Spinal cord (tissue), 10 donors: ENCODE results near the gene EEF1E1. TPM values are rescaled to one million over a fixed set of nuclear protein-coding genes. Genes with fewer than 3 reads are reported as not detected.
A peak's percentile ranks its signal among the peaks of the same experiment; 100 is the strongest.

Source experiments
- DNase-seq, 6 donors: peaks; one replicate each; pipeline versions ENCODE4 v3.0.0 to v3.0.0-alpha.2; 2013 to 2015; ENCODE audit warnings: low spot score in 6 of 6, low read depth in 4 of 6
- H3K27ac ChIP-seq: one replicate; pipeline ENCODE4 v1.5.1; 2013; ENCODE audit warnings: low read depth, low read length, control low read depth
- H3K27me3 ChIP-seq: one replicate; pipeline ENCODE4 v1.6.1; 2013; ENCODE audit warnings: low read length; ENCODE audit not compliant: control insufficient read depth, insufficient read depth
- H3K36me3 ChIP-seq: one replicate; pipeline ENCODE4 v1.6.1; 2013; ENCODE audit warnings: low read length; ENCODE audit not compliant: control insufficient read depth, insufficient read depth
- H3K4me1 ChIP-seq: one replicate; pipeline ENCODE4 v1.6.1; 2013; ENCODE audit warnings: low read length; ENCODE audit not compliant: control insufficient read depth, insufficient read depth
- H3K4me3 ChIP-seq: one replicate; pipeline ENCODE4 v1.5.1; 2013; ENCODE audit warnings: low read depth, low read length, control low read depth
- H3K9me3 ChIP-seq: one replicate; pipeline ENCODE4 v1.6.1; 2013; ENCODE audit warnings: low read length; ENCODE audit not compliant: control insufficient read depth, insufficient read depth
- WGBS: methylation state at CpG from one replicate; pipeline ENCODE4 v1.1.5; 2013; ENCODE audit warnings: missing lambda C conversion rate; ENCODE audit not compliant: insufficient coverage; 5-methylcytosine and 5-hydroxymethylcytosine counted together
- polyA plus RNA-seq, 2 donors: library from polyadenylated mRNA; unstranded; fragments of 120-200 nt; gene quantifications; one replicate each; pipeline ENCODE4 v1.2.1, GENCODE V29; 2013; ENCODE audit not compliant: insufficient read length in 2 of 2
- total RNA-seq, 2 donors: library from RNA; depleted of rRNA in 1 of 2; stranded (reverse); fragments of 120-200 nt in 1 of 2; fragments of >200 nt in 1 of 2; gene quantifications; one replicate each; pipeline versions ENCODE4 v1.2.3 to v1.2.4, GENCODE V29; 2013 to 2014
- donor health status: healthy.

Gene EEF1E1
- total and polyA plus RNA-seq, 4 donors, result 38.2 to 66.7 (median 54.2) TPM

- Histone ChIP-seq H3K4me1 (no peaks in the 10 kb centered on the region), H3K4me3 (no peak overlapping the region), H3K27me3 (no peaks in the 10 kb centered on the region), H3K9me3 (no peaks in the 10 kb centered on the region), H3K36me3 (no peaks in the 10 kb centered on the region), H3K27ac (no peak overlapping the region)
- DNase-seq, result peak in 1 of 6 donors; percentile 26
- WGBS, result 78% methylated on average over 4 of the region's 5 CpGs
These were observed 20.9 kb upstream of the EEF1E1 start for GRCh38 chr6:8123236-8123635.

- H3K4me1 ChIP-seq, result no peaks in the 10 kb centered on the region
- no peak overlapping the region for H3K4me3 ChIP-seq
- H3K36me3 ChIP-seq, result no peaks in the 10 kb centered on the region
- 90% methylated on average over 2 of the region's 4 CpGs for WGBS
- no peaks in the 10 kb centered on the region for H3K9me3 ChIP-seq
- H3K27me3 ChIP-seq, result no peaks in the 10 kb centered on the region
- no peak for DNase-seq
- H3K27ac ChIP-seq, result no peak overlapping the region
These were observed 12.6 kb upstream of the EEF1E1 start for GRCh38 chr6:8114956-8115355.

GRCh38 chr6:8113131-8113654 is 10.8 kb upstream of the EEF1E1 start:
- Histone ChIP-seq H3K4me1 (no peaks in the 10 kb centered on the region), H3K27me3 (no peaks in the 10 kb centered on the region), H3K9me3 (no peaks in the 10 kb centered on the region), H3K4me3 (no peak overlapping the region), H3K36me3 (no peaks in the 10 kb centered on the region), H3K27ac (no peak overlapping the region)
- DNase-seq, result peak in 1 of 6 donors; percentile 89
- no CpG with 5 or more reads among the region's 4 CpGs for WGBS

GRCh38 chr6:8110725-8111124 is 8.4 kb upstream of the EEF1E1 start:
- no peaks in the 10 kb centered on the region for H3K36me3 ChIP-seq
- no peak overlapping the region for H3K27ac ChIP-seq
- no peak for DNase-seq
- H3K4me1 ChIP-seq, result no peaks in the 10 kb centered on the region
- WGBS, result 89% methylated on average over 1 of the region's 1 CpG
- no peaks in the 10 kb centered on the region for H3K27me3 ChIP-seq
- no peak overlapping the region for H3K4me3 ChIP-seq
- no peaks in the 10 kb centered on the region for H3K9me3 ChIP-seq

GRCh38 chr6:8110117-8110721 is 7.9 kb upstream of the EEF1E1 start:
- DNase-seq, result no peak
- H3K4me1 ChIP-seq, result no peaks in the 10 kb centered on the region
- no peaks in the 10 kb centered on the region for H3K27me3 ChIP-seq
- H3K27ac ChIP-seq, result no peak overlapping the region
- no peaks in the 10 kb centered on the region for H3K9me3 ChIP-seq
- no CpG with 5 or more reads among the region's 4 CpGs for WGBS
- H3K36me3 ChIP-seq, result no peaks in the 10 kb centered on the region
- no peak overlapping the region for H3K4me3 ChIP-seq

- H3K9me3 ChIP-seq, result no peaks in the 10 kb centered on the region
- H3K4me1 ChIP-seq, result no peaks in the 10 kb centered on the region
- whole genome bisulfite sequencing, result 75% methylated on average over 13 of the region's 13 CpGs
- no peak overlapping the region for H3K27ac ChIP-seq
- H3K36me3 ChIP-seq, result no peaks in the 10 kb centered on the region
- H3K27me3 ChIP-seq, result no peaks in the 10 kb centered on the region
- no peak for DNase-seq
- H3K4me3 ChIP-seq, result no peak overlapping the region
These were observed 6.6 kb upstream of the EEF1E1 start for GRCh38 chr6:8108759-8109539.

GRCh38 chr6:8108031-8108660 is 5.8 kb upstream of the EEF1E1 start:
- no peak overlapping the region for H3K27ac ChIP-seq
- no peaks in the 10 kb centered on the region for H3K4me1 ChIP-seq
- no peak for DNase-seq
- no peaks in the 10 kb centered on the region for H3K9me3 ChIP-seq
- 65% methylated on average over 3 of the region's 4 CpGs for WGBS
- no peaks in the 10 kb centered on the region for H3K27me3 ChIP-seq
- H3K36me3 ChIP-seq, result no peaks in the 10 kb centered on the region
- H3K4me3 ChIP-seq, result no peak overlapping the region

GRCh38 chr6:8105791-8106190 is 3.4 kb upstream of the EEF1E1 start:
- Histone ChIP-seq H3K27me3 (no peaks in the 10 kb centered on the region), H3K4me1 (no peaks in the 10 kb centered on the region), H3K4me3 (no peak overlapping the region), H3K36me3 (no peaks in the 10 kb centered on the region), H3K27ac (no peak overlapping the region), H3K9me3 (no peaks in the 10 kb centered on the region)
- DNase-seq, result peak in 1 of 6 donors; percentile 41

- H3K36me3 ChIP-seq, result no peaks in the 10 kb centered on the region
- no peak overlapping the region for H3K27ac ChIP-seq
- no peak overlapping the region for H3K4me3 ChIP-seq
These were observed 1.4 kb upstream of the EEF1E1 start for GRCh38 chr6:8103726-8104125.

More at GRCh38 chr6:8103726-8104125, 1.4 kb upstream of the EEF1E1 start:
- DNase-seq, result no peak
- H3K4me1 ChIP-seq, result no peaks in the 10 kb centered on the region
- H3K27me3 ChIP-seq, result no peaks in the 10 kb centered on the region
- H3K9me3 ChIP-seq, result no peaks in the 10 kb centered on the region
